Left lung (tissue), 10 donors: ENCODE data around the gene VEGFA. TPM values are rescaled to one million over a fixed set of nuclear protein-coding genes. Genes with fewer than 3 reads are reported as not detected.

Source experiments
- ATAC-seq: fragments of 200-7000 bp; cut with Tn5 transposase; one replicate; pipeline ENCODE4 v1.9.1; 2020; ENCODE audit warnings: moderate library complexity
- DNase-seq, 4 donors: peaks; one replicate each; pipeline ENCODE4 v3.0.0-alpha.2; 2013 to 2020
- H3K27ac ChIP-seq, 2 donors: fragments of 200-600 bp; sonication (generic) in 1 of 2; one replicate each; pipeline versions ENCODE4 v1.5.0 to v1.8.0; 2020 to 2021
- H3K27me3 ChIP-seq, 2 donors: fragments of 200-600 bp; sonication (generic) in 1 of 2; one replicate each; pipeline versions ENCODE4 v1.5.0 to v1.8.0; 2020 to 2021
- H3K36me3 ChIP-seq, 2 donors: fragments of 200-600 bp; sonication (generic) in 1 of 2; one replicate each; pipeline versions ENCODE4 v1.5.0 to v1.8.0; 2020 to 2021
- H3K4me1 ChIP-seq, 2 donors: fragments of 200-600 bp; one replicate each; pipeline ENCODE4 v1.8.0; 2021
- H3K4me3 ChIP-seq, 2 donors: fragments of 200-600 bp; sonication (generic) in 1 of 2; one replicate each; pipeline versions ENCODE4 v1.5.0 to v1.8.0; 2020 to 2021; ENCODE audit warnings: mild to moderate bottlenecking in 1 of 2
- H3K9me3 ChIP-seq, 2 donors: fragments of 200-600 bp; sonication (generic) in 1 of 2; one replicate each; pipeline versions ENCODE4 v1.5.0 to v1.8.0; 2020 to 2021
- intact Hi-C, 2 donors: fragments of 100-400 bp; cut with DNase I; formaldehyde crosslinking; loops; one replicate each; pipeline versions ENCODE4 v1.11.2 to v1.14.2; 2022
- polyA plus RNA-seq, 6 donors: library from polyadenylated mRNA; unstranded; fragments of 120-200 nt; gene quantifications; one replicate each; pipeline ENCODE4 v1.2.1, GENCODE V29; 2013; ENCODE audit not compliant: insufficient read length in 6 of 6
- total RNA-seq, 2 donors: library from RNA; stranded (reverse); fragmentation: NEBNext Ultra II Directional; extraction: Animal tissue kit (Norgen Biotek cat#: 25700); gene quantifications; one replicate each; pipeline ENCODE4 v1.2.1, GENCODE V29; 2021
- TF ChIP-seq, protein P1 (sequence below), 2 donors: fragments of 200-600 bp; sonication (generic) in 1 of 2; IDR thresholded peaks; one replicate each; pipeline versions ENCODE4 v1.5.0 to v1.8.0; 2021; ENCODE audit warnings: antibody characterized with exemption in 2 of 2
- donor health status: DM: no; HTN: yes; CAD: no.
- donor health status: DM: no; HTN: no; CAD: no.

VEGFA gene
- total and polyA plus RNA-seq, 8 donors, result 147 to 349 (median 288) TPM

DNA sequence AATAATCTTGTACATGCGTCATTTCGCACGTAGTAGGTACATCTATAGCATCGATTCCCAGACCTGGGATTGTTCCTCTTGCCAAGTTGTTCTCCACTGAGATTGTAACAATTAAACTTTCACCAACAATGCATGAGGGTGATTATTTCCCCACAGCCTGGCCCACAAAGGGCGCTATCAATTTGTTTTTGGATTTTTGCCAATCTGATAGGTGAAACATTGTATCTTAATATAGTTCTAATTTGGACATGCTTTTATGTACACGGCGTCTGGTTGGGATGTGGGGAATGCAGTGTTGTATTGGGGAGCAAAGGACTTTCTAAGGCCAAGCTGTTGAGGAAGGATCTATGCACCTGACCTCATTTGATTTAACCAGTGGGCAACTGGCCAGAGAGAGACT is 59.5 kb downstream of the VEGFA start:
- no peak overlapping the region for H3K4me3 ChIP-seq
- TF ChIP-seq, protein P1, sequence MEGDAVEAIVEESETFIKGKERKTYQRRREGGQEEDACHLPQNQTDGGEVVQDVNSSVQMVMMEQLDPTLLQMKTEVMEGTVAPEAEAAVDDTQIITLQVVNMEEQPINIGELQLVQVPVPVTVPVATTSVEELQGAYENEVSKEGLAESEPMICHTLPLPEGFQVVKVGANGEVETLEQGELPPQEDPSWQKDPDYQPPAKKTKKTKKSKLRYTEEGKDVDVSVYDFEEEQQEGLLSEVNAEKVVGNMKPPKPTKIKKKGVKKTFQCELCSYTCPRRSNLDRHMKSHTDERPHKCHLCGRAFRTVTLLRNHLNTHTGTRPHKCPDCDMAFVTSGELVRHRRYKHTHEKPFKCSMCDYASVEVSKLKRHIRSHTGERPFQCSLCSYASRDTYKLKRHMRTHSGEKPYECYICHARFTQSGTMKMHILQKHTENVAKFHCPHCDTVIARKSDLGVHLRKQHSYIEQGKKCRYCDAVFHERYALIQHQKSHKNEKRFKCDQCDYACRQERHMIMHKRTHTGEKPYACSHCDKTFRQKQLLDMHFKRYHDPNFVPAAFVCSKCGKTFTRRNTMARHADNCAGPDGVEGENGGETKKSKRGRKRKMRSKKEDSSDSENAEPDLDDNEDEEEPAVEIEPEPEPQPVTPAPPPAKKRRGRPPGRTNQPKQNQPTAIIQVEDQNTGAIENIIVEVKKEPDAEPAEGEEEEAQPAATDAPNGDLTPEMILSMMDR (IDR thresholded peaks at IDR 0.05), result no peak
- no peaks in the 10 kb centered on the region for H3K9me3 ChIP-seq
- ATAC-seq (no peak), DNase-seq (no peak)
- H3K27me3 ChIP-seq, result peaks cover 0 to 8% of the 10 kb centered on the region in 2 donors
- no peaks in the 10 kb centered on the region for H3K36me3 ChIP-seq
- H3K4me1 ChIP-seq, result peaks cover 4 to 7% of the 10 kb centered on the region in 2 donors
- H3K27ac ChIP-seq, result no peak overlapping the region
- intact Hi-C loops, result no loop called here

DNA sequence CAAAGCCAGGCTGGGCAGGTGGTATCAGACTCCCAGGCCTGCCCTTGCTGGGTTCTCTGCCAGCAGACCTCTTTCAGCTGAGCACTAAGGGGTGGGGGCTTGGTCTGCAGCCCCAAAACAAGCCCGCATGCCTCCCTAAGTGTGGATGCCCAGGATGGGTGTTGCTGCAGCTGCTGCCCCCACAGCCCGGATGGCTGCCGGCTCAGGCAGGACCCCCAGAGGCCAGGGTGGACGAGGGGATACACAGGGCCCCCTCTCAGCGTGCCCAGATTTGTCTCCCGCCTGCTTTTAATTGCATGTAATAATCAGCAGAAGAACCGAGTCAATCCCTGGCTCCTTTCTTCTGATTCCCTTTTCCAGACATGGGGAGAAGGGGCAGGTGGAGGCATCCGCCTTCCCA is 60.8 kb downstream of the VEGFA start:
- H3K4me1 ChIP-seq, result peaks cover 0 to 3% of the 10 kb centered on the region in 2 donors
- intact Hi-C loops, result no loop called here
- no peaks in the 10 kb centered on the region for H3K9me3 ChIP-seq
- H3K4me3 ChIP-seq, result no peak overlapping the region
- TF ChIP-seq, protein P1 (IDR thresholded peaks at IDR 0.05), result no peak
- H3K27me3 ChIP-seq, result peaks cover 0 to 8% of the 10 kb centered on the region in 2 donors
- H3K36me3 ChIP-seq, result no peaks in the 10 kb centered on the region
- H3K27ac ChIP-seq, result no peak overlapping the region
- no peak for DNase-seq
- ATAC-seq, result no peak

DNA sequence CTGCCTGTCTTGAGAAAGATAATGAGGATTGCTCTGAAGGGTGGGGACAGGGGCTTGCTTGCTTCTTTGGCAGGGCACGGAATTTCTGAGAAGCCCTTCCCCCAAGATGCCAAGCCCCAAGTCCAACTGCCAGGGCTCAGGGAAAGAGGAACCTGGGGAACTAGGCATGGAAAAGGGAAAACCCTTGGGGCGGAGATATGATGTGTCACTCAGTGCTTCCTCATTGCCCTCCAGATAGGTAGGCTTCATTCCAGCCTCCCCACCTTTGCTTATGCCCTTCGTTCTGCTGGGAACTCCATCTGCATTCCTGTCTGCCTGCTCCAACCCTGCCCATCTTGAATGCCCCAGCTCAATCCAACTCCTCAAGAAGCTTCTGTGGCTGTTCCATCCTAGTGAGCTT is 61.2 kb downstream of the VEGFA start:
- Histone ChIP-seq H3K9me3 (no peaks in the 10 kb centered on the region), H3K36me3 (no peaks in the 10 kb centered on the region), H3K4me3 (no peak overlapping the region), H3K4me1 (no peaks in the 10 kb centered on the region), H3K27me3 (peaks cover 0 to 8% of the 10 kb centered on the region in 2 donors), H3K27ac (no peak overlapping the region)
- intact Hi-C loops, result no loop called here
- TF ChIP-seq, protein P1 (IDR thresholded peaks at IDR 0.05), result no peak
- no peak for ATAC-seq
- no peak for DNase-seq

DNA sequence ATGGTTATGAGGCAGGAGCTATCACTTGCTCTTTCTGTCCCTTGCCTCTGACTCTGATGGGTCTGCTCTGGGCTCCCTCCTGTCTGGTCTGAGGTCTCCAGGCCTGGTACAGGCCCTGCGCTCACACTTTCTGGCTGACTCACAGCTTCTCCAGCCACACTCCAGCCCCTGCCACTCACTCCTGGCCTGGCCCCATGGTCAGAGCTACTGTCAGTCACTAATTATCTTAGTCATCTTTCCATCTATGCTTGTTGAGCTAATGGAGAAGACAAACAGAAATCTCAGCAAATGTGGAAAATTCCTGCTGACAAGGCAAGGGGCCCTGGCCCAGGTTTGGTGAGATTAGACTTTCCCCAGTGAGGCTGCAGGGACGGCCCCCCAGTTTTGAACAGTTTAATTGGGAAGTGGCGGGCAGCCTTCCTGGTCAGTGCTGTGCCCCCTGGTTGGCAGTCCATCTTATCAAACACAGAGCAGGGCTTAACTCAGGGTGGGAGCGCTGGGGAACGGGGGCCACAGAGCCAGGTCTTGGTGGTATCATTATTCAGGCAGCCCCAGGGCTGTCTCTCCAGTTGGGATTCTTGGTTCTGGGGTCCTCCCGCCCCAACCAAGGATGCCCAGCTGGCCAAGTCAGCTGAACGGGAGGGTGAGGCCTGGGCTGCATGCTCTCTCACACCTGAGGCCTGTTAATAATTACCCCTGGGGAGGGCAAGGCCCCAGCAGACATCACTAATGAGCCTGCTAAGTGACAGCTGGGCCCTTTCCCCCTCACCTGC is 63.4 kb downstream of the VEGFA start:
- Histone ChIP-seq H3K4me1 (peaks cover 6 to 7% of the 10 kb centered on the region in 2 donors), H3K27me3 (peaks cover 0 to 4% of the 10 kb centered on the region in 2 donors), H3K9me3 (no peaks in the 10 kb centered on the region), H3K36me3 (no peaks in the 10 kb centered on the region), H3K4me3 (no peak overlapping the region), H3K27ac (no peak overlapping the region)
- intact Hi-C loops, result no loop called here
- TF ChIP-seq, protein P1 (IDR thresholded peaks at IDR 0.05), result no peak
- no peak for DNase-seq
- peak; percentile 57 for ATAC-seq

DNA sequence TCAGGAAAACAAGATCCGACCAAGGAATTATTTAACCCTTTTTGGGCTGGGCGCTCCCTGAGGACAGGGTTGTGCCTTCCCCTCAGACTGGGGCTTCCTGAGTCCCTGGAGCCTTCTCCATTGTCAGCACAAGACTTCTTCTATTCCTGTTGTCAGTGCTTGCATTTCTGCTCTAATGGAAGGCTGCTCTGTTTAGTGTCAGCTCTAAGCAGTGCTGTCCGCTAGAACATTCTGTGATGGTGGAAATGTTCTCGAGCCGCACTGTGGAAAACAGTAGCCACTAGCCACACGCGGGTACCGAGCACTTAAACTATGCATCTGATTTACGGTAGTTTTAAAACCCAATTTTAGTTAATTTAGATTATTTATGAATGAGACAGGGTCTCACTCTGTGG is 64.0 kb downstream of the VEGFA start:
- no peaks in the 10 kb centered on the region for H3K9me3 ChIP-seq
- no peaks in the 10 kb centered on the region for H3K36me3 ChIP-seq
- peaks cover 11 to 13% of the 10 kb centered on the region in 2 donors for H3K4me1 ChIP-seq
- H3K27ac ChIP-seq, result no peak overlapping the region
- H3K27me3 ChIP-seq, result peaks cover 0 to 4% of the 10 kb centered on the region in 2 donors
- ATAC-seq (no peak), DNase-seq (no peak)
- intact Hi-C loops, result no loop called here
- TF ChIP-seq, protein P1 (IDR thresholded peaks at IDR 0.05), result no peak
- no peak overlapping the region for H3K4me3 ChIP-seq
